GM23338 (cell line): ENCODE results near the gene DOCK3.

ENCODE experiments used
- CREB1 ChIP-seq: fragments of 250-450 bp; sonication (Bioruptor Pico); IDR thresholded peaks from 2 replicates; pipeline ENCODE4 v1.5.0; 2020; ENCODE audit warnings: low read depth, mild to moderate bottlenecking, moderate library complexity
- CTCF ChIP-seq, 2 experiments: fragments of 200-600 bp in 1 of 2; sonication (generic) in 1 of 2; conservative IDR thresholded peaks; 2 replicates each; pipeline versions ENCODE4 v1.5.1 to v1.6.1; 2016 to 2017; ENCODE audit warnings: antibody characterized with exemption in 2 of 2, low read depth in 2 of 2, mild to moderate bottlenecking in 2 of 2, moderate library complexity in 1 of 2
- EZH2 ChIP-seq: fragments of 200-600 bp; sonication (generic); IDR thresholded peaks from one replicate; pipeline ENCODE4 v1.8.0; 2017; ENCODE audit warnings: antibody characterized with exemption, mild to moderate bottlenecking, low read depth; ENCODE audit not compliant: unreplicated experiment
- EZH2phosphoT487 ChIP-seq: fragments of 200-600 bp; sonication (generic); IDR thresholded peaks from one replicate; pipeline ENCODE4 v1.8.1; 2018; ENCODE audit warnings: antibody characterized with exemption; ENCODE audit not compliant: unreplicated experiment
- NANOG ChIP-seq: IDR thresholded peaks from 2 replicates; pipeline ENCODE4 v1.6.1; 2016; ENCODE audit warnings: antibody characterized with exemption, borderline replicate concordance
- POLR2AphosphoS5 ChIP-seq: IDR thresholded peaks from 2 replicates; pipeline ENCODE4 v1.6.1; 2016; ENCODE audit warnings: antibody characterized with exemption, low read depth

DNA sequence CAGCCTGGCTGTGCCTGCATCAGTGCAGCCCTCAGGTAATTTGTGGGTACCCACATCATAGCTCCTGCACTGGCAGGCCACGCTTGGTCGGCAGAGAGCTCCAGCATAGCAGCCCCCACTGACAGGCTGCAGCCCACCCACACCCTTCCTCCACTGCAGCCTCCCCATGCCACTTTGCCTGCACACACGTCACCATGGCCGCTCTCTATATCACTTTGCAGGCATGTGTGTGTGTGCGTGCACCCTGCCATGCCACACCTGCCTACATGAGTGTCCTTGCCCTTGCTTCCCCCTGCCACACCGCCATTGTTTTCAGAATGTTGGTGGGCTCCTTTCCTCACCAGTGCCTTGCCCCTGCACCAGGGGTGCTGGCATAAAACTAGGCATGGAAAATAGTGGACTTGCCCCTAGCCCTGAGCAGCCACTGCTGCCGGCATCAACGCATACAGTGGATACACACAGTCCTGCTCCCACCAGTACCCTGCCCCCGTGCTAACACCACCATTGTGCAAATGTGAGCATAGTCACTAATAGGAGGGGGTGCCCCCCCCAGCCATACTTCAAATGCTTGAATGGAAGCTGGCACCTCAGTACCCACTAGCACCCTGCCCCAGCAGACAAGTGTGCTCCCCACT lies 431.6 kb downstream of the DOCK3 start:
- TF ChIP-seq CREB1 (CRISPR knock-in tag) (no peak), CTCF (conservative IDR thresholded peaks at IDR 0.05; ENCODE audit: low read depth in 2 of 2) (no peak), EZH2 (no peak), POLR2AphosphoS5 (no peak), NANOG (no peak), EZH2phosphoT487 (no peak)
